GM21529 (cell line): ENCODE measurements around the gene UGT8.
"Not testable (repeated sequence)": the region's sequence is repeated elsewhere in the genome, so short reads cannot be mapped to it uniquely, and the experiment has no call there.

Experiments used
- ATAC-seq: cut with Tn5 transposase; IDR thresholded peaks from one replicate; pipeline ENCODE4 v1.9.1; 2021; ENCODE audit not compliant: unreplicated experiment

UGT8 gene

DNA sequence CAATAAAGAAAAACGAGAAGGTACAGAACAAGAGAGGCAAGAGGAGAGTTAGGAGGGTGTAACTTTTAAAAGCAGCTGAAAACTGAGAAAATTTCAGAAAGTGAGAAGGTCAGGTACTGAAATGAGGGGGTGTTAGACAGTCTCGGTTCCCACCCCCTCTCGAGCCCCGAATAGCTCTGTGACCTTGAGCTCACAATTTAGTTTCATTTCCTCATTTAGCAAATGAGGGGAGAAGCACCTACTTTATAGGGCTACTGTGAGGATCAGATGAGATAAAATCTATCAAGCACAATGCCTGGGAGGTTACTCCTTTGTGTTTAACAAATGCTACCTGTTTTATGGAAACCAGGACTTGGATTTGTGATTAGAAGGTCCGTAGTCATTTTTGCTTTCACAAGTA, 4.9 kb downstream of the UGT8 start:
- ATAC-seq, result peak; percentile 86

- no peak for ATAC-seq
Measured at GRCh38 chr4:114606245-114606644, 7.6 kb downstream of the UGT8 start.

DNA sequence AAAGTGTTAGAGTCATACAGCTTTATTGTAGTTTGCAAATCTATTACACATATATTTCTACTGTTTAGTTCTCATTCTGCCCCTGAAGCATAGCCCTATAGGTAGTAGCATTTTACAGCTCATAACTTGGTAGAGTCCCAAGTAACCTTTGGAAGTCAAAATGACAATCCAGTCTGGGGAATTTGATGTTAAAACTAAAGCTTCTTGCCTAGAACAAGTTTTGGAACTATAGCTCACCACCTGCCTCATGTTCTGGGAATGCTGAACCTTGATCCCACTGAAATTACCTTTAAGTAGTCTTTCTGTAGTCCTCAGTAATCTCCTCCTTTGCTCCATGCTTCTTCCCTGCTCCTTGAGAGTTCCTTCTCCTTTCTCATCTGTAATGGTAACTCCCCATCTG, 8.4 kb downstream of the UGT8 start:
- ATAC-seq, result no peak

- no peak for ATAC-seq
Measured at GRCh38 chr4:114613560-114613959, 15.0 kb downstream of the UGT8 start.

DNA sequence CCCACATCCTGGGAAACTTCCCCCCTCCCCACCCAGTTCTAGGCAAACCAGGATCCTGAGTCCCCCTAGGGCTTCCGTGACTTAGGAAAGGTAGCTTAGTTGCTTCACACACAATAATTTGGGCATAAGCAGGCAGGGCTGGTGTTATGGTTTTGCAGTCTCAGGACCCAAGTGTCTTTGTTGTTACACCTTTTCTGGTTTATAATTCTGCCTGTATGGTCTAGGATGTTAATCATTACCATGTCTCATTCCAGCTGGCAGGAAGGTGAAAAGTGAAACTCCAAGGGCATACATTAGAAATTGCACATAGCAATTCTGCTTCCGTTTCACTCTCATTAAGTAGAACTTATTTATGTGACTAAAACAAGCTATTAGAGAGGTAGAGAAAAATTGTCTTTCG, 16.8 kb downstream of the UGT8 start:
- ATAC-seq, result no peak

- not testable (repeated sequence) for ATAC-seq
Measured at GRCh38 chr4:114616036-114616435, 17.4 kb downstream of the UGT8 start.

- no peak for ATAC-seq
Measured at GRCh38 chr4:114626196-114626595, 27.6 kb downstream of the UGT8 start.

- ATAC-seq, result no peak
Measured at GRCh38 chr4:114636192-114636935, 37.8 kb downstream of the UGT8 start.

- ATAC-seq, result no peak
Measured at GRCh38 chr4:114642173-114642780, 43.7 kb downstream of the UGT8 start.

- no peak for ATAC-seq
Measured at GRCh38 chr4:114649908-114650307, 51.3 kb downstream of the UGT8 start.

DNA sequence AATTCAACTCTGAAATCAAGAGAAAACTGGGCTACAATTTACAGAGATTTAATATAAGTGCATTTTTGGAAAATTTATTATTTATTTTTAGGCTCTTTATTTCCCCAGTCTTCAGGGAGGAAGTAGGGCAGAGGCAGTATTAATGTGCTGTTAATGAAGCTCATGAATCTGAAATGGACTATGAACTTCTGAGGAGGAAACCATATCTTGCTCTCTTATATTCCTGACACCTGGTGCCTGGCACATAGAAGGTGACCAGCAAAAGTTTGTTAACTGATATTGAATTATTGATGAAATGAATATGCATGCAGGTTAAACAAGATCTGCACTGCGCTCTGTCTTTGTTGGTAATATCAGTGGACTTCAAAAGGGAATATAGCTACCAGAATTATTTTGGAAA, 55.1 kb downstream of the UGT8 start:
- no peak for ATAC-seq

DNA sequence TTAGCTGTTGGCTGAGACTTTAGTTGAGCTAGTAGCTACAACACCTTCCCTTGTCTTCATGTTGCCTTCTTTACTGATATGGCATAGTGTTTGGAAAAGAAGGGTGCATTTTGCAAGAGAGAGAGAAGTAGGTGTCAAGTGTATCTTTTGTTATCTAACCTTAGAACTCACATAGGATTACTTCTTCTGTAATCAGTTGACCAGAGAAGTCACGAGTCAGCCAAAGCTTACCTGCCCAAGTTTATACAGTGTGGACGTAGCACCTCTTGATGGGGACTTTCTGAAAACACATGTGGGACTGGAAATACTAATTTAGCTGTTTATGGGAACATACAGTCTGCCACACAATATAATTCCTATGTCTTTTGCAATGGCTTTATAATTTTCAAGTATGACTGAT, 56.0 kb downstream of the UGT8 start:
- ATAC-seq, result no peak

GRCh38 chr4:114658179-114658578, 59.6 kb downstream of the UGT8 start:
- no peak for ATAC-seq

GRCh38 chr4:114658776-114659175, 60.2 kb downstream of the UGT8 start:
- no peak for ATAC-seq

- peak; percentile 98 for ATAC-seq
Measured at GRCh38 chr4:114659386-114660008, 60.9 kb downstream of the UGT8 start.

DNA sequence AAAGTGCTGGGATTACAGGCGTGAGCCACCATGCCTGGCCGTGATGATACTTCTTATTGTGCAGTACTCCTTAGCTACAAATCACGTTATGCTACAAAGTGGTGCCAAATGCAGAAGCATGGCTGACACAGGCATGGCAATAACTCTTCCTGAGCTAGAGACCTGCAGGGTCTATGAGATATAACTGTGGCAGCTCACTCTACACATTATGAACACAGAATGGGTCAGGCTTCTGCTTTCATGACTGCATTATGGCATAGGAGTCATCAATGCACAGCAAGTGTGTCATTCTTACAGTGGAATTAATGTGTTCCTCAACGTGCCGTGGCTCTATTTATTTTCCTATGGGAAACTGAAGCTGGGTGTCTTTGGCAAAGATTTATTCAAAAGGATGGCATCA, 64.5 kb downstream of the UGT8 start:
- no peak for ATAC-seq

- ATAC-seq, result no peak
Measured at GRCh38 chr4:114668577-114668976, 70.0 kb downstream of the UGT8 start.

GRCh38 chr4:114670733-114671132, 72.1 kb downstream of the UGT8 start:
- ATAC-seq, result peak; percentile 71

DNA sequence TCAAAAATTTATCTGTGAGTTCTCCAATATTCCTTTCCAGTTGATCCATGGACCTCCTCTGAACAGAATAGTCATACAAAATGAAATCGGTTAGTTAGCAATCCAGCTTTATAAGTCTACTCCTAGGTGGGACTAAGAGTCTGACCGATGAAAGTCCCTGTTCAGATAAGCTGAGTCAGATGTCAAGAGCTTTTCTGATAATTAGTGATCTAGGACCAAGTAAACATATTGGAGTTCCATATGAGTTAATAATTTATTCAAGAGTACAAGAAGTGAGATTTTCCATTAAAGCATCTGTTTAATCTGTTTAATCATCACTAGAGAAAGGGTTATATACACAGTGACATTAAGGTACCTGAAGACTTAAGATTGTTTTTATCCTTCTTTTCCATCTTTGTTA, 74.7 kb downstream of the UGT8 start:
- ATAC-seq, result no peak

- no peak for ATAC-seq
Measured at GRCh38 chr4:114674080-114674479, 75.5 kb downstream of the UGT8 start.

- no peak for ATAC-seq
Measured at GRCh38 chr4:114677346-114677979, 78.9 kb downstream of the UGT8 start.

- no peak for ATAC-seq
Measured at GRCh38 chr4:114684462-114684861, 85.9 kb downstream of the UGT8 start.
